Omental fat pad (tissue), 4 donors: ENCODE results near the gene EMC7. TPM values are rescaled to one million over a fixed set of nuclear protein-coding genes. Genes with fewer than 3 reads are reported as not detected.

ENCODE experiments used
- ATAC-seq: fragments of 150-250 bp; one replicate; pipeline ENCODE4 v1.9.1; 2016; ENCODE audit warnings: mild to moderate bottlenecking, moderate library complexity; ENCODE audit not compliant: low FRiP score
- DNase-seq: peaks from one replicate; pipeline ENCODE4 v3.0.0-alpha.2; 2019; ENCODE audit warnings: low spot score
- total RNA-seq, 4 donors: library from RNA; depleted of rRNA; stranded (reverse); fragments of >200 nt; gene quantifications; one replicate each; pipeline ENCODE4 v1.1.0, GENCODE V29; 2016
- TF ChIP-seq, protein P1 (sequence below), 3 donors: fragments of 450-650 bp; IDR thresholded peaks; one replicate each; pipeline ENCODE4 v1.5.1; 2016 to 2017; ENCODE audit warnings: antibody characterized with exemption in 3 of 3, mild to moderate bottlenecking in 3 of 3, moderate library complexity in 2 of 3

Gene EMC7
- total RNA-seq, result 10 to 100 TPM; 33.0 to 47.8 (median 36.8) TPM

DNA sequence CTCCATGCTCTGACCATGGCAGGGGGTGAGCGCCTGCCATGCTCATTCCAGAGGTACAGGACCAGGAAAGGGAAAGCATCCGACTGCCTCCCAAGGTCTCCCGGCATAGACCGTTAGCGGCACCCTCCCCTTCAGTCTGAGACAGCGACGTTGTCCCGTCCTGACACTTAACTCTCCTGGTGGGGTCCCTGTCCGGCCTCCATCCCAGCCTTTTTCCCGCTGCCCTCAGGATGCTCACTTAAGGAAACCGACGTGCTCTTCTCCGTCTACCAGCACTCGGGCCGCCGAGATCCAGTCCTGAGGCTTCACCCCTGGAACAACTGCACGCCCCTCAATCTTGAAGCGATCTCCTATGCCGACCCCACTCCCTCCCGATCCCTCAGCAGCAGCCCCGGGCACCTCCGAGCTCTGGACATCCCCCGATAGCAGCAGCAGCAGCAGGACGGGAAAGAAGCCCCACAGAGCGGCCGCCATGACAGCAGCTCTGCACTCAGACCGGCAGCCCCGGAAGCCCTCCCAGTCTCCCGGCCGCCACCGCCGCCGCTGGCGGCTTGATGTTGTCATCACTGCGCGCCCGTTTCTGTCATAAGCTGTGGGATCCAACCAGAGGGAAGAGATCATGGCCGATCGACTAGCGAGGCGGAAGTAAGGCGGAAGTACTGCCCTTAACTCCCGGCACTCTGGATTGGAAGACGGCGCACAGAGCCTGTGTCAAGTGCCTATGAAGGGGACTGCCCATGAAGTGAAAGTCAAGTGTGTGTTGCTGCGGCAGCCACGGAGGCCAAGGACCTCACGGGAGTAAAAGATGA lies at the start of gene EMC7, which contains the start of gene PGBD4:
Gene EMC7 (minus strand): TSS at position 497 of the 809 bp plus-strand sequence. CDS start 23 bp downstream, at position 474.
Gene PGBD4 (plus strand): TSS at position 718 of the 809 bp plus-strand sequence. CDS start 449 bp downstream, outside the sequence.
- DNase-seq, result peak; percentile 98
- peak; percentile 100 for ATAC-seq
- TF ChIP-seq, protein P1, sequence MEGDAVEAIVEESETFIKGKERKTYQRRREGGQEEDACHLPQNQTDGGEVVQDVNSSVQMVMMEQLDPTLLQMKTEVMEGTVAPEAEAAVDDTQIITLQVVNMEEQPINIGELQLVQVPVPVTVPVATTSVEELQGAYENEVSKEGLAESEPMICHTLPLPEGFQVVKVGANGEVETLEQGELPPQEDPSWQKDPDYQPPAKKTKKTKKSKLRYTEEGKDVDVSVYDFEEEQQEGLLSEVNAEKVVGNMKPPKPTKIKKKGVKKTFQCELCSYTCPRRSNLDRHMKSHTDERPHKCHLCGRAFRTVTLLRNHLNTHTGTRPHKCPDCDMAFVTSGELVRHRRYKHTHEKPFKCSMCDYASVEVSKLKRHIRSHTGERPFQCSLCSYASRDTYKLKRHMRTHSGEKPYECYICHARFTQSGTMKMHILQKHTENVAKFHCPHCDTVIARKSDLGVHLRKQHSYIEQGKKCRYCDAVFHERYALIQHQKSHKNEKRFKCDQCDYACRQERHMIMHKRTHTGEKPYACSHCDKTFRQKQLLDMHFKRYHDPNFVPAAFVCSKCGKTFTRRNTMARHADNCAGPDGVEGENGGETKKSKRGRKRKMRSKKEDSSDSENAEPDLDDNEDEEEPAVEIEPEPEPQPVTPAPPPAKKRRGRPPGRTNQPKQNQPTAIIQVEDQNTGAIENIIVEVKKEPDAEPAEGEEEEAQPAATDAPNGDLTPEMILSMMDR (IDR thresholded peaks at IDR 0.05), result no peak

DNA sequence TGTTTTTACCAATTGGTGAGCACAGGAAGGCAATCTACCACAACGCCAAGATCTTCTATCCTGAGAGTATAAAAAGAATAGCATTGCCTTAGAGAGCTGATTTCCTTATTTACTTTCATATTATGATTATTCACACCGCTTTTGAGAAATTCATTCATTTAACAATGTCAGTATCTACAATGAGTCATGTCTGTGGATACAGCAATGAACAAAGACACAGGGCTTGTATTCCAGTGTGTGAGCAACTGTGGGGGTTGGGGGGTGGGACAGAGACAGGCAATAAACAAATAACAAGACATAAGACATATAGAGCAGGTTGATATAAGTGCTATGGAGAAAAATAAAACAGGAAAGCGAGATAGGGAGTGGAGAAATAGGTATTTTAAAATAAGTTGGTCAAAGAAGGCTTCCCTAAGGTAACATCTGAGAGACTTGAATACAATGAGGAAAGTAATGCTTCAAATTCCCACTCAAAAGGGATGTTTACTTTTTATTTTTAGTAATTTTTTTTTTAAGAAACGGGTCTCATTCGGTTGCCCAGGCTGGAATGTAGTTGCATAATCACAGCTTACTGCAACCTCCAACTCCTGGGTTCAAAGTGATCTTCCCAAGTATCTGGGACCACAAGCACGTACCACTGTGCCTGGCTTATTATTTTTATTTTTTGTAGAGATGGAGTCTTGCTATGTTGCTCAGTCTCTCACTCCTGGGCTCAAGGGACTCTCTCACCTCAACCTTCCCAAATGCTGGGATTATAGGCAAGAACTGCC lies 45.9 kb upstream of the EMC7 start:
- ATAC-seq (no peak), DNase-seq (no peak)
- TF ChIP-seq, protein P1 (IDR thresholded peaks at IDR 0.05), result no peak

DNA sequence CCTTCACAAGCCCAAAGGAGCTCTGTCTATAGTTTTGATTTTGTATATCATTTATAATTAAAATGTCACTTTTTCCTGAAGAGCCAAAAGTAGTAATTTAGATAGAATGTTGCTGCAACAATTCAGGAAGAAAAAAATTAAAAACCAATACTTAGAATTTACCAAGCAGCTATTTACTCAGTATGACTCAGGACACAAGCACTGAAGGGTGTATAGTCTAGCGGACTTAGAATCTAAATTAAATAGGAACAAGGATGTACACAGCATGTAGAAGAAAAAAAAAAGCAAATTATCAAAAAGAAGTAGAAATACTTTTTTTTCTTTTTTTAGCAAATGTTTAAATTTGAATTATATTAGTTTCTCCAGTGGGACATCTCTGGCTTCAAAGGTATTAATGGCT lies 31.8 kb upstream of the EMC7 start:
- TF ChIP-seq, protein P1 (IDR thresholded peaks at IDR 0.05), result no peak
- ATAC-seq (no peak), DNase-seq (no peak)

DNA sequence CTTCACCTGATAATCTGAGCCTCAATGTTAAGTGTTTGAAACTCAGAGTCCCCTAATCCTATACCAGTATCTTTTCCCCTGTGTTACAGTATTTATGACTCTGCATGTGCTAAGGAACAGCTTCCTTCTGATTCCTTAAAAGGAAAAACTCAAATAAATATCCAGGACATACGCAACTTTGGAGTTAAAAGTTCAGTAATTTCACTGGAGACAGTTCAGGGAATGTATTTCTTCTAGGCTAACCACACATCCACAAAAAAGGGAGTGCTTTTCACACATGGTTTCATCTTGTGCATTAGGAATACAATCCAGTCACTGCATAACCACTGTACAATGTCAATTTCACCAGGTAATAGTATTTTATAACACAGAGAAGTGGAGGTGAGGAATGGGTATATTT lies 31.2 kb upstream of the EMC7 start:
- TF ChIP-seq, protein P1 (IDR thresholded peaks at IDR 0.05), result no peak
- ATAC-seq (no peak), DNase-seq (no peak)

DNA sequence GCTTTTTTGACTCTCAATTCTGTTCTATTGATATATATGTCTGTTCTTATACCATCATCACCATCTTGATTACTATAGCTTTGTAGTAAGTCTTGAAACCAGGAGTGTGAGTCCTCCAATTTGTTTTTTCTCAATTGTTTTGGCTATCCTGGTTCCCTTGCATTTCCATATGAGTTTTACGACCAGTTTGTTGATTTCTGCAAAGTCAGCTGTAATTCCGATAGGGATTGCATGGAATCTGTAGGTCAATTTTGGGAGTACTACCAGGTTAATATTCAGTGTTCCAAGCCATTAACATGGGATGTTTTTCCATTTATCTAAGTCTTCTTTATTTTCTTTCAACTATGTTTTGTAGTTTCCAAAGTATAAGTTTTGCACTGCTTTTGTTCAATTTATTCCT lies 27.2 kb upstream of the EMC7 start:
- TF ChIP-seq, protein P1 (IDR thresholded peaks at IDR 0.05), result no peak
- ATAC-seq, result no peak

DNA sequence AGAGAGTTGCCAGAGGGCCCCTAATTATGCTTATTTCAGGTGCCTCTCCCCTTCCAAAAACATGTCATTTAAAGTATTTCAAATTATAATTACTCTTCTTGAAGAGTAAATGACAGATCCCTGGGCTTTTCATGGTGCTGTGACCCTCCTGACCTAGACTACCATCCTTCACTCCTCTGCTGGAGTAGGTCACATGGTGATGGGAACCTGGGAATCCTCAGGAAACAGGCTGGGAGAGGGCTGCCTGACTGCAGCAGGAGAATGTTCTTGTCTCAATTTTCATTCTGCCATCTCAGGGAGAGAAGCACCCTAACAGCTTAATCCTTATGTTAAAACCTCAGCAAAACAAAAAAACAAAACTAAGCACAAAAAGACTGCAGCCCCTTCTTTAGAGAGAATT lies 24.9 kb upstream of the EMC7 start:
- ATAC-seq (no peak), DNase-seq (no peak)
- TF ChIP-seq, protein P1 (IDR thresholded peaks at IDR 0.05), result no peak

More for the DNA sequence above, 27.2 kb upstream of the EMC7 start:
- DNase-seq, result no peak
